Nephron (organoid): Measurements from ENCODE around the gene CEP170.

Experiments
- H3K27ac Mint-ChIP-seq, 3 experiments: 2 replicates each; pipeline ENCODE4 v1.8.0; 2020; ENCODE audit warnings: mixed read lengths in 3 of 3, mild to moderate bottlenecking in 2 of 3, moderate library complexity in 1 of 3
- H3K27me3 Mint-ChIP-seq: 2 replicates; pipeline ENCODE4 v1.8.0; 2021; ENCODE audit warnings: low read depth, mild to moderate bottlenecking, moderate library complexity, mixed read lengths
- H3K36me3 Mint-ChIP-seq: 2 replicates; pipeline ENCODE4 v1.8.0; 2020; ENCODE audit warnings: low read depth, mixed read lengths
- H3K4me1 Mint-ChIP-seq: 2 replicates; pipeline ENCODE4 v1.8.0; 2020; ENCODE audit warnings: mixed read lengths
- H3K4me3 Mint-ChIP-seq, 3 experiments: 2 replicates each; pipeline ENCODE4 v1.8.0; 2020; ENCODE audit warnings: mild to moderate bottlenecking in 3 of 3, mixed read lengths in 3 of 3, moderate library complexity in 2 of 3
- H3K9me3 Mint-ChIP-seq: 2 replicates; pipeline ENCODE4 v1.8.0; 2020; ENCODE audit warnings: mixed read lengths
- CTCF ChIP-seq, 3 experiments: fragments of 200-600 bp; sonication (generic); IDR thresholded peaks; one replicate each; pipeline ENCODE4 v1.5.0; 2021; ENCODE audit warnings: antibody characterized with exemption in 3 of 3; ENCODE audit not compliant: unreplicated experiment in 3 of 3

CEP170 gene

GRCh38 chr1:243292117-243292516 is 37.0 kb upstream of the CEP170 start:
- no peak for TF ChIP-seq CTCF (IDR thresholded peaks at IDR 0.05; ENCODE audit: unreplicated experiment in 3 of 3)
- Mint-ChIP-seq H3K4me3 (no peak overlapping the region), H3K27ac (no peak overlapping the region), H3K27me3 (no peaks in the 10 kb centered on the region), H3K4me1 (no peaks in the 10 kb centered on the region), H3K36me3 (peaks cover 92% of the 10 kb centered on the region), H3K9me3 (peaks cover 21% of the 10 kb centered on the region)

GRCh38 chr1:243291292-243291691 is 36.2 kb upstream of the CEP170 start:
- no peak overlapping the region for H3K27ac Mint-ChIP-seq
- H3K27me3 Mint-ChIP-seq: no peaks in the 10 kb centered on the region
- H3K4me1 Mint-ChIP-seq: no peaks in the 10 kb centered on the region
- TF ChIP-seq CTCF (IDR thresholded peaks at IDR 0.05; ENCODE audit: unreplicated experiment in 3 of 3): no peak
- no peak overlapping the region for H3K4me3 Mint-ChIP-seq
- peaks cover 88% of the 10 kb centered on the region for H3K36me3 Mint-ChIP-seq
- peaks cover 21% of the 10 kb centered on the region for H3K9me3 Mint-ChIP-seq

- no peak overlapping the region for H3K27ac Mint-ChIP-seq
- H3K36me3 Mint-ChIP-seq: peaks cover 84% of the 10 kb centered on the region
- no peak for TF ChIP-seq CTCF (IDR thresholded peaks at IDR 0.05; ENCODE audit: unreplicated experiment in 3 of 3)
- H3K9me3 Mint-ChIP-seq: peaks cover 11% of the 10 kb centered on the region
- H3K27me3 Mint-ChIP-seq: no peaks in the 10 kb centered on the region
- H3K4me1 Mint-ChIP-seq: no peaks in the 10 kb centered on the region
- no peak overlapping the region for H3K4me3 Mint-ChIP-seq
Observed at GRCh38 chr1:243288062-243288461, 33.0 kb upstream of the CEP170 start.

- Mint-ChIP-seq H3K27me3 (no peaks in the 10 kb centered on the region), H3K4me3 (no peak overlapping the region), H3K27ac (no peak overlapping the region), H3K9me3 (peaks cover 9% of the 10 kb centered on the region), H3K4me1 (no peaks in the 10 kb centered on the region), H3K36me3 (peaks cover 83% of the 10 kb centered on the region)
- TF ChIP-seq CTCF (IDR thresholded peaks at IDR 0.05; ENCODE audit: unreplicated experiment in 3 of 3): no peak
Observed at GRCh38 chr1:243287652-243288051, 32.6 kb upstream of the CEP170 start.

GRCh38 chr1:243287123-243287460 is 32.0 kb upstream of the CEP170 start:
- peaks cover 83% of the 10 kb centered on the region for H3K36me3 Mint-ChIP-seq
- TF ChIP-seq CTCF (IDR thresholded peaks at IDR 0.05; ENCODE audit: unreplicated experiment in 3 of 3): no peak
- no peak overlapping the region for H3K4me3 Mint-ChIP-seq
- H3K4me1 Mint-ChIP-seq: no peaks in the 10 kb centered on the region
- no peaks in the 10 kb centered on the region for H3K27me3 Mint-ChIP-seq
- no peak overlapping the region for H3K27ac Mint-ChIP-seq
- H3K9me3 Mint-ChIP-seq: peaks cover 7% of the 10 kb centered on the region

- no peak for TF ChIP-seq CTCF (IDR thresholded peaks at IDR 0.05; ENCODE audit: unreplicated experiment in 3 of 3)
- H3K4me3 Mint-ChIP-seq: no peak overlapping the region
- no peaks in the 10 kb centered on the region for H3K27me3 Mint-ChIP-seq
- H3K4me1 Mint-ChIP-seq: no peaks in the 10 kb centered on the region
- no peak overlapping the region for H3K27ac Mint-ChIP-seq
- peaks cover 83% of the 10 kb centered on the region for H3K36me3 Mint-ChIP-seq
- H3K9me3 Mint-ChIP-seq: peaks cover 7% of the 10 kb centered on the region
Observed at GRCh38 chr1:243286409-243287122, 31.5 kb upstream of the CEP170 start.
